DND-41 (cell line): ENCODE results near the gene PLEKHG2.
"Not testable (repeated sequence)": the region's sequence is repeated elsewhere in the genome, so short reads cannot be mapped to it uniquely, and the experiment has no call there.

Experiments
- ATAC-seq: fragments of 200-7000 bp; cut with Tn5 transposase; 3 replicates; pipeline ENCODE4 v1.9.1; 2021; ENCODE audit warnings: low read depth; ENCODE audit not compliant: insufficient read depth
- DNase-seq: peaks from one replicate; pipeline ENCODE4 v3.0.0-alpha.2; 2020
- H2AFZ ChIP-seq: 2 replicates; pipeline ENCODE4 v1.6.0; 2012; ENCODE audit warnings: low read depth, low read length
- H3K27ac ChIP-seq: 2 replicates; pipeline ENCODE4 v1.5.1; 2012; ENCODE audit warnings: low read length, inconsistent platforms
- H3K27me3 ChIP-seq: fragments of 200-600 bp; sonication (generic); 2 replicates; pipeline ENCODE4 v1.6.0; 2012; ENCODE audit warnings: low read length, mild to moderate bottlenecking, inconsistent platforms; ENCODE audit not compliant: insufficient read depth, poor library complexity
- H3K36me3 ChIP-seq: 2 replicates; pipeline ENCODE4 v1.5.1; 2012; ENCODE audit warnings: low read length, inconsistent platforms; ENCODE audit not compliant: insufficient read depth
- H3K4me1 ChIP-seq: 2 replicates; pipeline ENCODE4 v1.5.1; 2012; ENCODE audit warnings: mild to moderate bottlenecking, low read length; ENCODE audit not compliant: insufficient read depth
- H3K4me2 ChIP-seq: 2 replicates; pipeline ENCODE4 v1.6.0; 2012; ENCODE audit warnings: mild to moderate bottlenecking, moderate library complexity, low read length, inconsistent platforms; ENCODE audit not compliant: insufficient read depth
- H3K4me3 ChIP-seq, 2 experiments: fragments of 200-600 bp in 1 of 2; shearing (Covaris generic) in 1 of 2; 2 replicates each; pipeline ENCODE4 v1.5.1; 2012 to 2016; ENCODE audit warnings: inconsistent platforms in 2 of 2, low read length in 2 of 2, mild to moderate bottlenecking in 2 of 2, low read depth in 1 of 2, moderate library complexity in 1 of 2
- H3K79me2 ChIP-seq: 2 replicates; pipeline ENCODE4 v1.6.0; 2012; ENCODE audit warnings: low read length, inconsistent platforms; ENCODE audit not compliant: insufficient read depth
- H3K9ac ChIP-seq: 2 replicates; pipeline ENCODE4 v1.6.0; 2012; ENCODE audit warnings: low read depth, mild to moderate bottlenecking, inconsistent platforms, low read length, moderate library complexity
- H3K9me3 ChIP-seq: 2 replicates; pipeline ENCODE4 v1.5.1; 2012; ENCODE audit warnings: low read length, moderate library complexity, mild to moderate bottlenecking, inconsistent platforms; ENCODE audit not compliant: insufficient read depth, severe bottlenecking
- H4K20me1 ChIP-seq: 2 replicates; pipeline ENCODE4 v1.6.0; 2012; ENCODE audit warnings: low read length; ENCODE audit not compliant: insufficient read depth
- CTCF ChIP-seq: IDR thresholded peaks from 2 replicates; pipeline ENCODE4 v1.5.1; 2012; ENCODE audit warnings: borderline replicate concordance, low read length, moderate library complexity, mild to moderate bottlenecking; ENCODE audit not compliant: poor library complexity, severe bottlenecking; ENCODE audit errors: extremely low read depth
- EZH2 ChIP-seq: IDR thresholded peaks from 3 replicates; pipeline ENCODE4 v1.6.1; 2012; ENCODE audit warnings: borderline replicate concordance, low read depth, mild to moderate bottlenecking, moderate library complexity, low read length, inconsistent platforms; ENCODE audit not compliant: severe bottlenecking

PLEKHG2 gene

GRCh38 chr19:39449116-39449797 is 36.8 kb downstream of the PLEKHG2 start:
- Histone ChIP-seq H3K9me3 (no peaks in the 10 kb centered on the region), H3K9ac (no peak overlapping the region), H3K4me3 (no peak overlapping the region), H3K36me3 (peaks cover 45% of the 10 kb centered on the region), H4K20me1 (peaks cover 41% of the 10 kb centered on the region), H3K27ac (no peak overlapping the region), H3K79me2 (peaks cover 92% of the 10 kb centered on the region), H3K4me2 (peak overlapping the region; percentile 0; the same call in 1 of the 2 replicates), H3K4me1 (peaks cover 31% of the 10 kb centered on the region), H2AFZ (no peak overlapping the region), H3K27me3 (no peaks in the 10 kb centered on the region)
- no peak for DNase-seq
- no peak for ATAC-seq
- no peak for TF ChIP-seq CTCF

- not testable (repeated sequence) for H2AFZ ChIP-seq, DNase-seq, H3K9me3 ChIP-seq, H3K4me2 ChIP-seq, H3K9ac ChIP-seq, H3K4me3 ChIP-seq, H3K27ac ChIP-seq, ATAC-seq, H3K27me3 ChIP-seq
- peaks cover 45% of the 10 kb centered on the region for H4K20me1 ChIP-seq
- peaks cover 24% of the 10 kb centered on the region for H3K4me1 ChIP-seq
- peaks cover 81% of the 10 kb centered on the region for H3K79me2 ChIP-seq
- peaks cover 53% of the 10 kb centered on the region for H3K36me3 ChIP-seq
Observed at GRCh38 chr19:39451257-39451656, 38.8 kb downstream of the PLEKHG2 start.

- Histone ChIP-seq H3K4me3 (no peak overlapping the region), H3K27ac (no peak overlapping the region), H3K36me3 (peaks cover 82% of the 10 kb centered on the region), H4K20me1 (peaks cover 6% of the 10 kb centered on the region; the same call in 1 of the 2 replicates), H3K27me3 (no peaks in the 10 kb centered on the region), H3K4me2 (no peak overlapping the region), H3K79me2 (no peaks in the 10 kb centered on the region), H2AFZ (no peak overlapping the region), H3K9ac (no peak overlapping the region), H3K9me3 (no peaks in the 10 kb centered on the region), H3K4me1 (no peaks in the 10 kb centered on the region)
- no peak for TF ChIP-seq EZH2
- no peak for TF ChIP-seq CTCF
- DNase-seq (no peak), ATAC-seq (no peak)
Observed at GRCh38 chr19:39463403-39463802, 50.9 kb downstream of the PLEKHG2 start.

GRCh38 chr19:39465956-39466747 is 53.7 kb downstream of the PLEKHG2 start:
- Histone ChIP-seq H3K9me3 (no peaks in the 10 kb centered on the region), H3K79me2 (no peaks in the 10 kb centered on the region), H3K36me3 (peaks cover 82% of the 10 kb centered on the region), H3K27me3 (no peaks in the 10 kb centered on the region), H3K9ac (no peak overlapping the region), H4K20me1 (peaks cover 3% of the 10 kb centered on the region; the same call in 1 of the 2 replicates), H2AFZ (no peak overlapping the region), H3K4me2 (no peak overlapping the region), H3K4me3 (no peak overlapping the region), H3K4me1 (no peaks in the 10 kb centered on the region), H3K27ac (no peak overlapping the region)
- TF ChIP-seq EZH2 (no peak), CTCF (no peak)
- ATAC-seq, result no peak
- DNase-seq, result no peak
